WTC11 (cell line): ENCODE data around the gene KIR3DL2. TPM values are rescaled to one million over a fixed set of nuclear protein-coding genes. Genes with fewer than 3 reads are reported as not detected.
"Not testable (repeated sequence)": the region's sequence is repeated elsewhere in the genome, so short reads cannot be mapped to it uniquely, and the experiment has no call there.

ENCODE experiments used
- ATAC-seq: fragments of 200-7000 bp; cut with Tn5 transposase; 2 replicates; pipeline ENCODE4 v1.10.0; 2021; ENCODE audit warnings: mild to moderate bottlenecking, moderate library complexity
- CTCF ChIA-PET: fragments of 300-600 bp; sonication (Branson Sonifier 250); formaldehyde crosslinking; loops from one replicate; lab custom pipeline; 2021; ENCODE audit warnings: antibody characterized with exemption; lab: Charles Lee
- POLR2A ChIA-PET: fragments of 350-600 bp; sonication (Branson Sonifier 250); formaldehyde crosslinking; loops from one replicate; lab custom pipeline; 2021; ENCODE audit warnings: antibody characterized with exemption; lab: Charles Lee
- DNase-seq: peaks from one replicate; pipeline ENCODE4 v3.0.0; 2021; ENCODE audit warnings: low spot score
- H3K27ac Mint-ChIP-seq: 2 replicates; pipeline ENCODE4 v1.8.0; 2021; ENCODE audit warnings: mixed read lengths
- H3K27me3 Mint-ChIP-seq: 2 replicates; pipeline ENCODE4 v1.8.0; 2021; ENCODE audit warnings: low read depth, mild to moderate bottlenecking, moderate library complexity, mixed read lengths
- H3K36me3 Mint-ChIP-seq: 2 replicates; pipeline ENCODE4 v1.8.0; 2021; ENCODE audit warnings: mixed read lengths
- H3K4me1 Mint-ChIP-seq: 2 replicates; pipeline ENCODE4 v1.8.0; 2022; ENCODE audit warnings: mixed read lengths
- H3K4me3 Mint-ChIP-seq: 2 replicates; pipeline ENCODE4 v1.8.0; 2021; ENCODE audit warnings: mild to moderate bottlenecking, moderate library complexity, mixed read lengths
- H3K9me3 Mint-ChIP-seq: 2 replicates; pipeline ENCODE4 v1.8.0; 2021; ENCODE audit warnings: mixed read lengths
- AR ChIP-seq: fragments of 250-450 bp; sonication (Bioruptor Pico); IDR thresholded peaks from 2 replicates; pipeline ENCODE4 v1.9.0; 2021; ENCODE audit warnings: mild to moderate bottlenecking
- CBFB ChIP-seq: sonication (generic); formaldehyde crosslinking; IDR thresholded peaks from 2 replicates; pipeline ENCODE4 v1.8.1; 2022; ENCODE audit warnings: mild to moderate bottlenecking, low read depth, missing genetic modification reagents
- CDX4 ChIP-seq: fragments of 250-450 bp; sonication (Bioruptor Pico); IDR thresholded peaks from 2 replicates; pipeline ENCODE4 v1.9.0; 2021; ENCODE audit warnings: moderate library complexity, mild to moderate bottlenecking, inconsistent platforms, borderline replicate concordance
- FOXK1 ChIP-seq: sonication (generic); formaldehyde crosslinking; IDR thresholded peaks from 2 replicates; pipeline ENCODE4 v1.8.0; 2022; ENCODE audit warnings: mild to moderate bottlenecking, moderate library complexity, missing genetic modification reagents
- IRF1 ChIP-seq: sonication (generic); formaldehyde crosslinking; IDR thresholded peaks from 2 replicates; pipeline ENCODE4 v1.8.0; 2023; ENCODE audit warnings: missing genetic modification reagents
- JAZF1 ChIP-seq: fragments of 250-450 bp; sonication (Bioruptor Pico); IDR thresholded peaks from 2 replicates; pipeline ENCODE4 v1.9.0; 2021; ENCODE audit warnings: moderate library complexity, mild to moderate bottlenecking, inconsistent platforms
- KAT7 ChIP-seq: sonication (generic); formaldehyde crosslinking; IDR thresholded peaks from 2 replicates; pipeline ENCODE4 v1.8.1; 2023; ENCODE audit warnings: missing genetic modification reagents, mild to moderate bottlenecking, borderline replicate concordance
- NR3C1 ChIP-seq: sonication (generic); formaldehyde crosslinking; conservative IDR thresholded peaks from 2 replicates; pipeline ENCODE4 v1.8.1; 2023; ENCODE audit warnings: low read depth, mild to moderate bottlenecking, missing genetic modification reagents
- OVOL2 ChIP-seq: fragments of 250-450 bp; sonication (Bioruptor Pico); IDR thresholded peaks from 2 replicates; pipeline ENCODE4 v1.9.0; 2021; ENCODE audit warnings: mild to moderate bottlenecking, borderline replicate concordance
- PRRX2 ChIP-seq: fragments of 250-450 bp; sonication (Bioruptor Pico); IDR thresholded peaks from 2 replicates; pipeline ENCODE4 v1.8.0; 2021; ENCODE audit warnings: mild to moderate bottlenecking
- SMAD4 ChIP-seq: sonication (generic); formaldehyde crosslinking; IDR thresholded peaks from 2 replicates; pipeline ENCODE4 v1.8.0; 2022; ENCODE audit warnings: mild to moderate bottlenecking, missing genetic modification reagents
- USF2 ChIP-seq: sonication (generic); formaldehyde crosslinking; IDR thresholded peaks from 2 replicates; pipeline ENCODE4 v1.8.1; 2023; ENCODE audit warnings: mild to moderate bottlenecking, missing genetic modification reagents, moderate library complexity
- ZBTB21 ChIP-seq: sonication (generic); formaldehyde crosslinking; IDR thresholded peaks from 2 replicates; pipeline ENCODE4 v1.8.1; 2023; ENCODE audit warnings: mild to moderate bottlenecking, missing genetic modification reagents, borderline replicate concordance
- ZMAT4 ChIP-seq: fragments of 250-450 bp; sonication (Bioruptor Pico); IDR thresholded peaks from 2 replicates; pipeline ENCODE4 v1.9.0; 2021; ENCODE audit warnings: mild to moderate bottlenecking
- ZNF121 ChIP-seq: sonication (generic); formaldehyde crosslinking; IDR thresholded peaks from 2 replicates; pipeline ENCODE4 v1.8.0; 2023; ENCODE audit warnings: missing genetic modification reagents
- ZNF416 ChIP-seq: fragments of 250-450 bp; sonication (Bioruptor Pico); IDR thresholded peaks from 2 replicates; pipeline ENCODE4 v1.9.0; 2021; ENCODE audit warnings: mild to moderate bottlenecking, inconsistent platforms
- total RNA-seq: library from RNA; stranded (reverse); gene quantifications from 3 replicates; pipeline ENCODE4 v1.2.3, GENCODE V29; 2021

Gene KIR3DL2
- total RNA-seq, 1 experiment from 2014 or later: not detected

- TF ChIP-seq ZNF121 (CRISPR knock-in tag): no peak
- no peak for TF ChIP-seq NR3C1 (CRISPR knock-in tag)
- TF ChIP-seq KAT7 (CRISPR knock-in tag): no peak
- no peak for TF ChIP-seq USF2 (CRISPR knock-in tag)
- no peak for TF ChIP-seq CDX4 (CRISPR knock-in tag)
- no peak for TF ChIP-seq CBFB (CRISPR knock-in tag)
- TF ChIP-seq SMAD4 (CRISPR knock-in tag): no peak
- TF ChIP-seq AR: no peak
- no peak for TF ChIP-seq ZNF416 (CRISPR knock-in tag)
- TF ChIP-seq, all 79 proteins: peak for 0
Measured at GRCh38 chr19:54851353-54851752, 1.1 kb downstream of the KIR3DL2 start (continued).

GRCh38 chr19:54855241-54855640, 5.0 kb downstream of the KIR3DL2 start:
- H3K27ac Mint-ChIP-seq, POLR2A ChIA-PET, CTCF ChIA-PET, ATAC-seq, DNase-seq, H3K4me1 Mint-ChIP-seq, H3K4me3 Mint-ChIP-seq: not testable (repeated sequence)
- Mint-ChIP-seq H3K36me3 (peaks cover 50% of the 10 kb centered on the region), H3K9me3 (peaks cover 86% of the 10 kb centered on the region), H3K27me3 (peaks cover 22% of the 10 kb centered on the region)

GRCh38 chr19:54858476-54858875, 8.2 kb downstream of the KIR3DL2 start:
- H3K9me3 Mint-ChIP-seq: peaks cover 76% of the 10 kb centered on the region
- not testable (repeated sequence) for H3K27ac Mint-ChIP-seq

GRCh38 chr19:54859421-54859820, 9.2 kb downstream of the KIR3DL2 start:
- Mint-ChIP-seq H3K27me3 (peaks cover 25% of the 10 kb centered on the region), H3K9me3 (peaks cover 67% of the 10 kb centered on the region), H3K36me3 (peaks cover 30% of the 10 kb centered on the region)
- H3K27ac Mint-ChIP-seq, H3K4me3 Mint-ChIP-seq, DNase-seq, H3K4me1 Mint-ChIP-seq, ATAC-seq, CTCF ChIA-PET, POLR2A ChIA-PET: not testable (repeated sequence)

More at GRCh38 chr19:54858476-54858875, 8.2 kb downstream of the KIR3DL2 start:
- POLR2A ChIA-PET, DNase-seq, CTCF ChIA-PET, H3K4me3 Mint-ChIP-seq, ATAC-seq, H3K4me1 Mint-ChIP-seq: not testable (repeated sequence)
- Mint-ChIP-seq H3K36me3 (peaks cover 35% of the 10 kb centered on the region), H3K27me3 (peaks cover 25% of the 10 kb centered on the region)

GRCh38 chr19:54863459-54863858, 13.2 kb downstream of the KIR3DL2 start:
- H3K9me3 Mint-ChIP-seq: peaks cover 62% of the 10 kb centered on the region
- POLR2A ChIA-PET, H3K4me1 Mint-ChIP-seq, CTCF ChIA-PET, DNase-seq, H3K4me3 Mint-ChIP-seq, ATAC-seq, H3K27ac Mint-ChIP-seq: not testable (repeated sequence)
- peaks cover 42% of the 10 kb centered on the region for H3K27me3 Mint-ChIP-seq
- peaks cover 15% of the 10 kb centered on the region for H3K36me3 Mint-ChIP-seq

- no peak for DNase-seq
- ChIA-PET CTCF (interaction anchor here (2.1 kb wide), 1 partner anchor 10 kb away, joined by 11 read pairs; no protein-coding TSS in a partner anchor), POLR2A (no interaction called here)
- no peak overlapping the region for H3K27ac Mint-ChIP-seq
- peaks cover 18% of the 10 kb centered on the region for H3K4me1 Mint-ChIP-seq
- H3K36me3 Mint-ChIP-seq: no peaks in the 10 kb centered on the region
- no peak for ATAC-seq
- peaks cover 28% of the 10 kb centered on the region for H3K9me3 Mint-ChIP-seq
- H3K27me3 Mint-ChIP-seq: peaks cover 16% of the 10 kb centered on the region
- H3K4me3 Mint-ChIP-seq: no peak overlapping the region
- TF ChIP-seq FOXK1 (CRISPR knock-in tag): no peak
- TF ChIP-seq ZBTB21 (CRISPR knock-in tag): no peak
- TF ChIP-seq JAZF1: no peak
- TF ChIP-seq IRF1 (CRISPR knock-in tag): no peak
- no peak for TF ChIP-seq OVOL2 (CRISPR knock-in tag)
- no peak for TF ChIP-seq ZMAT4
- no peak for TF ChIP-seq PRRX2 (CRISPR knock-in tag)
- TF ChIP-seq USF2 (CRISPR knock-in tag): no peak
Measured at GRCh38 chr19:54871696-54872095, 21.5 kb downstream of the KIR3DL2 start.
